Measurements from ENCODE around the gene IP6K1. TPM values are rescaled to one million over a fixed set of nuclear protein-coding genes. Genes with fewer than 3 reads are reported as not detected.

Gene IP6K1
- total and polyA plus RNA-seq, 10 of the 15 experiments (the other 5 are each of a cell fraction or from before 2014, with no cell fraction given) = 1.3 to 30.6 (median 18.2) TPM

GRCh38 chr3:49756036-49756435 is 30.3 kb downstream of the IP6K1 start:
- WGBS (ENCODE audit: insufficient coverage, insufficient replicate concordance, low lambda C conversion rate, missing lambda C conversion rate) = 56% methylated on average over 1 of the region's 1 CpG
- ChIA-PET CTCF (interaction anchor here (1.3 to 1.6 kb wide), 2 partner anchors 17 to 216 kb away, joined by 3 to 5 read pairs; no protein-coding TSS in a partner anchor), RAD21 (ENCODE audit: unreplicated experiment) (no interaction called here), SMC1A (ENCODE audit: uncharacterized antibody, unreplicated experiment) (no interaction called here), POLR2A (no interaction called here)
- Histone ChIP-seq H3K9ac (ENCODE audit: control insufficient read depth, insufficient read depth, low read length) (no peak overlapping the region), H3K79me2 (ENCODE audit: control insufficient read depth, insufficient read depth, low read length) (no peaks in the 10 kb centered on the region), H3K9me3 (replicated peaks; ENCODE audit: control insufficient read depth, insufficient read depth, low read length) (no peaks in the 10 kb centered on the region), H3K27ac (ENCODE audit: control insufficient read depth, insufficient read depth) (no peak overlapping the region), H3K4me1 (ENCODE audit: control insufficient read depth, insufficient read depth, low read length) (no peaks in the 10 kb centered on the region), H4K20me1 (ENCODE audit: control insufficient read depth, insufficient read depth) (no peaks in the 10 kb centered on the region; the same call in 1 of the 2 replicates), H3K4me2 (ENCODE audit: control insufficient read depth, insufficient read depth) (no peak overlapping the region), H3K27me3 (replicated peaks in 1 of 2; ENCODE audit: control insufficient read depth in 2 of 2, insufficient read depth in 2 of 2, low read length in 1 of 2) (no peaks in the 10 kb centered on the region), H3K36me3 (ENCODE audit: control insufficient read depth in 2 of 2, insufficient read depth in 2 of 2, low read length in 1 of 2) (no peaks in the 10 kb centered on the region; a peak in 1 of 4 replicates), H3K4me3 (no peak overlapping the region), H2AFZ (ENCODE audit: control insufficient read depth, low read depth, low read length) (no peak overlapping the region)
- intact Hi-C loops (cut with micrococcal nuclease; ENCODE audit: unreplicated experiment) = no loop called here
- BruUV-seq (replicated peaks) = no TSS peak
- ATAC-seq (no peak), FAIRE-seq (no peak), DNase-seq (ENCODE audit: low read depth, low spot score) (no peak)
- in situ Hi-C loops (cut with MboI) = no loop called here
- TF ChIP-seq, protein P1, sequence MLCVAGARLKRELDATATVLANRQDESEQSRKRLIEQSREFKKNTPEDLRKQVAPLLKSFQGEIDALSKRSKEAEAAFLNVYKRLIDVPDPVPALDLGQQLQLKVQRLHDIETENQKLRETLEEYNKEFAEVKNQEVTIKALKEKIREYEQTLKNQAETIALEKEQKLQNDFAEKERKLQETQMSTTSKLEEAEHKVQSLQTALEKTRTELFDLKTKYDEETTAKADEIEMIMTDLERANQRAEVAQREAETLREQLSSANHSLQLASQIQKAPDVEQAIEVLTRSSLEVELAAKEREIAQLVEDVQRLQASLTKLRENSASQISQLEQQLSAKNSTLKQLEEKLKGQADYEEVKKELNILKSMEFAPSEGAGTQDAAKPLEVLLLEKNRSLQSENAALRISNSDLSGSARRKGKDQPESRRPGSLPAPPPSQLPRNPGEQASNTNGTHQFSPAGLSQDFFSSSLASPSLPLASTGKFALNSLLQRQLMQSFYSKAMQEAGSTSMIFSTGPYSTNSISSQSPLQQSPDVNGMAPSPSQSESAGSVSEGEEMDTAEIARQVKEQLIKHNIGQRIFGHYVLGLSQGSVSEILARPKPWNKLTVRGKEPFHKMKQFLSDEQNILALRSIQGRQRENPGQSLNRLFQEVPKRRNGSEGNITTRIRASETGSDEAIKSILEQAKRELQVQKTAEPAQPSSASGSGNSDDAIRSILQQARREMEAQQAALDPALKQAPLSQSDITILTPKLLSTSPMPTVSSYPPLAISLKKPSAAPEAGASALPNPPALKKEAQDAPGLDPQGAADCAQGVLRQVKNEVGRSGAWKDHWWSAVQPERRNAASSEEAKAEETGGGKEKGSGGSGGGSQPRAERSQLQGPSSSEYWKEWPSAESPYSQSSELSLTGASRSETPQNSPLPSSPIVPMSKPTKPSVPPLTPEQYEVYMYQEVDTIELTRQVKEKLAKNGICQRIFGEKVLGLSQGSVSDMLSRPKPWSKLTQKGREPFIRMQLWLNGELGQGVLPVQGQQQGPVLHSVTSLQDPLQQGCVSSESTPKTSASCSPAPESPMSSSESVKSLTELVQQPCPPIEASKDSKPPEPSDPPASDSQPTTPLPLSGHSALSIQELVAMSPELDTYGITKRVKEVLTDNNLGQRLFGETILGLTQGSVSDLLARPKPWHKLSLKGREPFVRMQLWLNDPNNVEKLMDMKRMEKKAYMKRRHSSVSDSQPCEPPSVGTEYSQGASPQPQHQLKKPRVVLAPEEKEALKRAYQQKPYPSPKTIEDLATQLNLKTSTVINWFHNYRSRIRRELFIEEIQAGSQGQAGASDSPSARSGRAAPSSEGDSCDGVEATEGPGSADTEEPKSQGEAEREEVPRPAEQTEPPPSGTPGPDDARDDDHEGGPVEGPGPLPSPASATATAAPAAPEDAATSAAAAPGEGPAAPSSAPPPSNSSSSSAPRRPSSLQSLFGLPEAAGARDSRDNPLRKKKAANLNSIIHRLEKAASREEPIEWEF (IDR thresholded peaks at IDR 0.05; ENCODE audit: insufficient replicate concordance, low read depth, low read length) = no peak
- no peak for TF ChIP-seq ZNF592 (IDR thresholded peaks at IDR 0.05)
- no peak for TF ChIP-seq PAX5 (IDR thresholded peaks at IDR 0.05; ENCODE audit: borderline replicate concordance, low read depth, low read length)
- TF ChIP-seq CREB1 (IDR thresholded peaks at IDR 0.05; ENCODE audit: low read depth) = no peak
- TF ChIP-seq NR2C2 (IDR thresholded peaks at IDR 0.05; ENCODE audit: borderline replicate concordance, control insufficient read depth, insufficient read length, low read depth) = no peak
- no peak for TF ChIP-seq HCFC1 (IDR thresholded peaks at IDR 0.05; ENCODE audit: low read length)
- no peak for TF ChIP-seq GABPA (IDR thresholded peaks at IDR 0.05; ENCODE audit: low read depth)
- no peak for TF ChIP-seq JUNB (IDR thresholded peaks at IDR 0.05)
- TF ChIP-seq RUNX3 (IDR thresholded peaks at IDR 0.05; ENCODE audit: low read length) = no peak
- TF ChIP-seq, protein P2, sequence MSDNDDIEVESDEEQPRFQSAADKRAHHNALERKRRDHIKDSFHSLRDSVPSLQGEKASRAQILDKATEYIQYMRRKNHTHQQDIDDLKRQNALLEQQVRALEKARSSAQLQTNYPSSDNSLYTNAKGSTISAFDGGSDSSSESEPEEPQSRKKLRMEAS (IDR thresholded peaks at IDR 0.05; ENCODE audit: low read depth, low read length) = no peak
- TF ChIP-seq, protein P3, sequence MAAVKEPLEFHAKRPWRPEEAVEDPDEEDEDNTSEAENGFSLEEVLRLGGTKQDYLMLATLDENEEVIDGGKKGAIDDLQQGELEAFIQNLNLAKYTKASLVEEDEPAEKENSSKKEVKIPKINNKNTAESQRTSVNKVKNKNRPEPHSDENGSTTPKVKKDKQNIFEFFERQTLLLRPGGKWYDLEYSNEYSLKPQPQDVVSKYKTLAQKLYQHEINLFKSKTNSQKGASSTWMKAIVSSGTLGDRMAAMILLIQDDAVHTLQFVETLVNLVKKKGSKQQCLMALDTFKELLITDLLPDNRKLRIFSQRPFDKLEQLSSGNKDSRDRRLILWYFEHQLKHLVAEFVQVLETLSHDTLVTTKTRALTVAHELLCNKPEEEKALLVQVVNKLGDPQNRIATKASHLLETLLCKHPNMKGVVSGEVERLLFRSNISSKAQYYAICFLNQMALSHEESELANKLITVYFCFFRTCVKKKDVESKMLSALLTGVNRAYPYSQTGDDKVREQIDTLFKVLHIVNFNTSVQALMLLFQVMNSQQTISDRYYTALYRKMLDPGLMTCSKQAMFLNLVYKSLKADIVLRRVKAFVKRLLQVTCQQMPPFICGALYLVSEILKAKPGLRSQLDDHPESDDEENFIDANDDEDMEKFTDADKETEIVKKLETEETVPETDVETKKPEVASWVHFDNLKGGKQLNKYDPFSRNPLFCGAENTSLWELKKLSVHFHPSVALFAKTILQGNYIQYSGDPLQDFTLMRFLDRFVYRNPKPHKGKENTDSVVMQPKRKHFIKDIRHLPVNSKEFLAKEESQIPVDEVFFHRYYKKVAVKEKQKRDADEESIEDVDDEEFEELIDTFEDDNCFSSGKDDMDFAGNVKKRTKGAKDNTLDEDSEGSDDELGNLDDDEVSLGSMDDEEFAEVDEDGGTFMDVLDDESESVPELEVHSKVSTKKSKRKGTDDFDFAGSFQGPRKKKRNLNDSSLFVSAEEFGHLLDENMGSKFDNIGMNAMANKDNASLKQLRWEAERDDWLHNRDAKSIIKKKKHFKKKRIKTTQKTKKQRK (IDR thresholded peaks at IDR 0.05; ENCODE audit: low read depth, low read length) = no peak
- TF ChIP-seq NFXL1 (IDR thresholded peaks at IDR 0.05; ENCODE audit: borderline replicate concordance) = no peak
